SK-N-SH (cell line): Measurements from ENCODE around the gene DLL1. TPM values are rescaled to one million over a fixed set of nuclear protein-coding genes. Genes with fewer than 3 reads are reported as not detected.

ENCODE experiments used
- CTCF ChIA-PET: fragments of 300-600, 350-600 bp; formaldehyde crosslinking; extraction: SDS; loops from one replicate; lab custom pipeline; 2021; lab: Yijun Ruan, JAX
- POLR2A ChIA-PET: fragments of 350-600 bp; sonication (Branson Sonifier 250); formaldehyde crosslinking; extraction: SDS; loops from one replicate; lab custom pipeline; 2020; ENCODE audit warnings: antibody characterized with exemption, inconsistent platforms; lab: Yijun Ruan, JAX
- DNase-seq: peaks from one replicate; pipeline ENCODE4 v3.0.0; 2012
- H2AFZ ChIP-seq: fragments of 200-600 bp; sonication (generic); 2 replicates; pipeline ENCODE4 v1.8.1; 2016; ENCODE audit warnings: antibody characterized with exemption, mild to moderate bottlenecking, low read depth
- H3F3A ChIP-seq: fragments of 200-600 bp; sonication (generic); replicated peaks from 2 replicates; pipeline ENCODE3; 2016; ENCODE audit warnings: antibody characterized with exemption, mild to moderate bottlenecking; ENCODE audit not compliant: insufficient read depth
- H3K27ac ChIP-seq, 2 experiments: fragments of 200-500 bp in 1 of 2; fragments of 200-600 bp in 1 of 2; sonication (Bioruptor generic) in 1 of 2; sonication (generic), shearing (Covaris generic) in 1 of 2; 2 replicates each; pipeline versions ENCODE4 v1.5.1 to v1.6.1; 2014 to 2016; ENCODE audit warnings: low read depth in 2 of 2, inconsistent platforms in 1 of 2, low read length in 1 of 2, mild to moderate bottlenecking in 1 of 2, mixed read lengths in 1 of 2
- H3K27me3 ChIP-seq: fragments of 200-600 bp; sonication (generic), shearing (Covaris generic); 2 replicates; pipeline ENCODE4 v1.6.1; 2016; ENCODE audit warnings: mixed run types; ENCODE audit not compliant: insufficient read depth
- H3K36me3 ChIP-seq, 2 experiments: fragments of 200-500 bp in 1 of 2; fragments of 200-600 bp in 1 of 2; sonication (Bioruptor generic) in 1 of 2; sonication (generic) in 1 of 2; replicated peaks in 1 of 2; 2 replicates each; pipeline versions ENCODE3 to v1.5.1; 2014 to 2016; ENCODE audit warnings: low read length in 1 of 2, mild to moderate bottlenecking in 1 of 2; ENCODE audit not compliant: insufficient read depth in 2 of 2, control insufficient read depth in 1 of 2
- H3K4me1 ChIP-seq, 2 experiments: fragments of 200-500 bp in 1 of 2; fragments of 200-600 bp in 1 of 2; sonication (Bioruptor generic) in 1 of 2; sonication (generic), shearing (Covaris generic) in 1 of 2; 2 replicates each; pipeline versions ENCODE4 v1.5.1 to v1.6.1; 2014 to 2016; ENCODE audit warnings: low read depth in 1 of 2, low read length in 1 of 2, mixed run types in 1 of 2; ENCODE audit not compliant: insufficient read depth in 2 of 2, control insufficient read depth in 1 of 2
- H3K4me2 ChIP-seq: fragments of 200-600 bp; sonication (generic), shearing (Covaris generic); 2 replicates; pipeline ENCODE4 v1.6.1; 2017; ENCODE audit warnings: mixed run types
- H3K4me3 ChIP-seq, 2 experiments: fragments of 200-500 bp in 1 of 2; fragments of 200-600 bp in 1 of 2; sonication (Bioruptor generic) in 1 of 2; sonication (generic), shearing (Covaris generic) in 1 of 2; 2 replicates each; pipeline versions ENCODE4 v1.5.1 to v1.8.1; 2014 to 2016; ENCODE audit warnings: low read depth in 2 of 2, inconsistent platforms in 1 of 2, low read length in 1 of 2, mild to moderate bottlenecking in 1 of 2, mixed read lengths in 1 of 2, moderate library complexity in 1 of 2
- H3K79me2 ChIP-seq: fragments of 200-600 bp; sonication (generic); 2 replicates; pipeline ENCODE4 v1.8.1; 2017; ENCODE audit warnings: mild to moderate bottlenecking; ENCODE audit not compliant: insufficient read depth
- H3K9ac ChIP-seq: fragments of 200-600 bp; sonication (generic); 2 replicates; pipeline ENCODE4 v1.6.1; 2017; ENCODE audit warnings: mixed run types
- H3K9me2 ChIP-seq: fragments of 200-600 bp; sonication (generic); 2 replicates; pipeline ENCODE4 v1.6.1; 2017; ENCODE audit warnings: mixed run types
- H3K9me3 ChIP-seq: fragments of 200-600 bp; sonication (generic); 2 replicates; pipeline ENCODE4 v1.6.1; 2017; ENCODE audit warnings: mixed run types, mild to moderate bottlenecking, moderate library complexity
- H4K20me1 ChIP-seq: fragments of 200-600 bp; sonication (generic); 2 replicates; pipeline ENCODE4 v1.6.1; 2017; ENCODE audit warnings: mild to moderate bottlenecking, mixed run types; ENCODE audit not compliant: insufficient read depth
- ELF1 ChIP-seq: IDR thresholded peaks from 2 replicates; pipeline ENCODE4 v1.4.0; 2012
- EP300 ChIP-seq, 2 experiments: IDR thresholded peaks; 2 replicates each; pipeline versions ENCODE4 v1.4.0 to v1.6.1; 2012; ENCODE audit warnings: borderline replicate concordance in 1 of 2, low read depth in 1 of 2, low read length in 1 of 2
- EZH2phosphoT487 ChIP-seq: fragments of 200-600 bp; sonication (generic); IDR thresholded peaks from 2 replicates; pipeline ENCODE4 v1.6.1; 2017; ENCODE audit warnings: low read depth, mixed run types, mild to moderate bottlenecking, antibody characterized with exemption, moderate library complexity, borderline replicate concordance
- FOSL2 ChIP-seq: IDR thresholded peaks from 2 replicates; pipeline ENCODE4 v1.4.0; 2012; ENCODE audit warnings: low read depth, mild to moderate bottlenecking, moderate library complexity, borderline replicate concordance
- FOXJ3 ChIP-seq: sonication (generic); formaldehyde crosslinking; IDR thresholded peaks from 2 replicates; pipeline ENCODE4 v1.5.1; 2020; ENCODE audit warnings: mild to moderate bottlenecking, missing genetic modification reagents
- FOXM1 ChIP-seq: IDR thresholded peaks from 2 replicates; pipeline ENCODE4 v1.4.0; 2012; ENCODE audit warnings: low read depth, mild to moderate bottlenecking
- GABPA ChIP-seq: IDR thresholded peaks from 2 replicates; pipeline ENCODE4 v1.4.0; 2012; ENCODE audit warnings: low read depth, mild to moderate bottlenecking
- JUND ChIP-seq: IDR thresholded peaks from 2 replicates; pipeline ENCODE4 v1.4.0; 2012
- RAD21 ChIP-seq: IDR thresholded peaks from 2 replicates; pipeline ENCODE4 v1.6.1; 2012; ENCODE audit warnings: mild to moderate bottlenecking, low read length
- RXRA ChIP-seq: IDR thresholded peaks from 2 replicates; pipeline ENCODE4 v1.4.0; 2012; ENCODE audit warnings: low read depth, mild to moderate bottlenecking, borderline replicate concordance
- SIN3A ChIP-seq: IDR thresholded peaks from 2 replicates; pipeline ENCODE4 v1.6.1; 2012; ENCODE audit warnings: low read depth, mild to moderate bottlenecking, low read length, moderate library complexity, borderline replicate concordance
- TCF12 ChIP-seq: IDR thresholded peaks from 2 replicates; pipeline ENCODE4 v1.4.0; 2012
- TEAD4 ChIP-seq: IDR thresholded peaks from 2 replicates; pipeline ENCODE4 v1.4.0; 2012; ENCODE audit warnings: mild to moderate bottlenecking, borderline replicate concordance; ENCODE audit not compliant: insufficient read depth
- USF1 ChIP-seq: IDR thresholded peaks from 2 replicates; pipeline ENCODE4 v1.4.0; 2012; ENCODE audit warnings: low read depth, borderline replicate concordance
- YY1 ChIP-seq: IDR thresholded peaks from 2 replicates; pipeline ENCODE4 v1.4.0; 2012; ENCODE audit warnings: low read depth, mild to moderate bottlenecking
- WGBS: methylation state at CpG from one replicate; pipeline ENCODE4 v1.1.6; 2017; ENCODE audit warnings: low lambda C conversion rate; 5-methylcytosine and 5-hydroxymethylcytosine counted together
- polyA plus RNA-seq, 3 experiments: library from polyadenylated mRNA; depleted of rRNA; stranded (reverse); fragments of >200 nt; gene quantifications; 2 replicates each; pipeline ENCODE4 v1.2.3, GENCODE V29; 2012
- TF ChIP-seq, protein P1 (sequence below): IDR thresholded peaks from 2 replicates; pipeline ENCODE4; 2012
- TF ChIP-seq, protein P2 (sequence below): fragments of 200-600 bp; sonication (generic); IDR thresholded peaks from 2 replicates; pipeline ENCODE4 v1.6.1; 2017; ENCODE audit warnings: antibody characterized with exemption, mild to moderate bottlenecking, moderate library complexity
- TF ChIP-seq, protein P3 (sequence below): fragments of 150-350 bp; IDR thresholded peaks from 2 replicates; pipeline ENCODE4 v1.6.1; 2016; ENCODE audit warnings: mild to moderate bottlenecking, low read depth, low read length
- TF ChIP-seq, protein P4 (sequence below): IDR thresholded peaks from 2 replicates; pipeline ENCODE4 v1.6.1; 2012; ENCODE audit warnings: mild to moderate bottlenecking, low read depth, low read length, moderate library complexity

The DLL1 gene
- polyA plus RNA-seq, 1 of the 3 experiments (the other 2 are of a cell fraction) = 0.25 TPM

DNA sequence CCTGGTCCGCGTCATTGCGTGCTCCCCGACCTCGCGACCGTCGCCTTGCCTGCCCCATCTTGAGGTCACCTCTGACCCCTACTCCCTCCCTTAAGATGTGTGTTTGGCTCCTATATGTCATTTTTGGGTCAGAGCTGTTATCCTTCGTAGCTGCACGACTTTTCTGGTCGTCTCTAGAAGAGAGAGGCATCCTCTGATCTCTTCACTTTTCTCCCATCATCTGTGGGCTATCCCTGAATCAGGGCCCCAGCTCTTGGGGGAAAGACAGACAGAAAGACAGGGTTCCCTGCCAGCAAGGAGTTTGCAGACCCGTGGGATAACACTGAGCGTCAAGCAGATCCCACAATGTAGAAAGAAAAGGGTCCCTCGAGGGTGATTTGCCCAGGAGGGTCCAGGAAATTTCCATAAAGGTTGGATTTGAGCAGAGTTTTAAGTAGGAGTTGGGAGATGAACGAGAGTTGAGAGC, 16.2 kb upstream of the DLL1 start (continued):
- TF ChIP-seq EP300 (IDR thresholded peaks at IDR 0.05; ENCODE audit: borderline replicate concordance in 1 of 2, low read depth in 1 of 2, low read length in 1 of 2) = no peak

DNA sequence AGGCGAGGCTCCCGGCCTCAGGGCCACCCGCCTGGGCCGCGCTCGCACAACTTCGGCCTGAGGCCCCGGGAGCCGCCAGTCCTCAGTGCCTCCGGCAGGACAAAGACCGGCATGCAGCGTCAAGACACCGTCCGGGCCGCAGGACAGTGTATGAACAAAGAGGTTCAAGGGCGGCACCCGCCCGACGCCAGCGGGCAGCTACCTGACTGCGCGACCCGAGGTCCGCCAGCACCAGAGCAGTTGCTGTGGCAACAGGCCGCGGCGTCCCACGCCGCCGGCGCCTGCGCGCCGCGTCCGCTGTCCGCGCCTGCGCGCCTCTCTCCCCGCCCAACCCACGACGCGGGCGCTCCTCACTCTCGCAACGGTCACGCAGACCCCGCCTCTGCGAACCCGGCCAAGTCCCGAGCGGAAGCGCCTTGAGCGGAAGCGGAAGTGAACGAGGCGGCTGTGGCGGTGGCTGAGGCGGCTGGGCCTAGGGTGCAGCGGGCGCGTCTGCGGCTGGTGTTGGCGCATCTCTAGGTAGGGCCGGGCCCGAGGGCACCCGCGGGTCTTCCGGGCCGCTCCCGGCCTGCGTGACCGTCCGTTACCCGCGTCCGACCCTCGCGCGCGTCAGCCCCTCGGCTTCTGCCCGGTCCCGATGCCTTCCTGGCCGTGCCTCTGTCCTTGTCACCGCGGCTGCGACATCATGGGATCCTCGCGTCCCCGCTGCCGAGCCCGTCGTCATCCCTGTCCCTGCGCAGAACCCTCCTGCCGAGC, 15.6 kb upstream of the DLL1 start, which contains the start of gene FAM120B:
TSS of gene FAM120B (plus strand) at position 435 of the 756 bp plus-strand sequence. CDS start 10,633 bp downstream, outside the sequence.
- H3K9me3 ChIP-seq = no peaks in the 10 kb centered on the region
- H3K36me3 ChIP-seq = peaks cover 0 to 10% of the 10 kb centered on the region in 2 experiments
- H3K9me2 ChIP-seq = no peaks in the 10 kb centered on the region
- H3K79me2 ChIP-seq = peaks cover 56% of the 10 kb centered on the region
- ChIA-PET CTCF (interaction anchor here (0.5 to 4.2 kb wide), 5 partner anchors 11 to 518 kb away, joined by 3 to 15 read pairs (median 3); no protein-coding TSS in a partner anchor), POLR2A (interaction anchor here (1.0 kb wide), 3 partner anchors 49 to 555 kb away, joined by 3 read pairs; partner anchors contain the start of genes DYNLT2 and ERMARD)
- H3K4me2 ChIP-seq = peak within 1 kb of the TSS; percentile 96
- peak within 1 kb of the TSS; percentile 83 for H2AFZ ChIP-seq
- H3F3A ChIP-seq = no peaks in the 10 kb centered on the region
- 0% methylated on average over 8 of the region's 97 CpGs for WGBS
- peak within 1 kb of the TSS; percentile 94 to 100 for H3K4me3 ChIP-seq
- H3K4me1 ChIP-seq = peaks cover 11 to 30% of the 10 kb centered on the region in 2 experiments; a peak in 3 of 4 replicates
- H4K20me1 ChIP-seq = peaks cover 30% of the 10 kb centered on the region
- H3K27me3 ChIP-seq = no peaks in the 10 kb centered on the region
- H3K9ac ChIP-seq = peak within 1 kb of the TSS; percentile 94
- peak; percentile 99 for DNase-seq
- peak within 1 kb of the TSS; percentile 71 to 84 for H3K27ac ChIP-seq
- TF ChIP-seq FOXM1 = no peak
- peak; percentile 92 for TF ChIP-seq GABPA
- TF ChIP-seq, protein P1, sequence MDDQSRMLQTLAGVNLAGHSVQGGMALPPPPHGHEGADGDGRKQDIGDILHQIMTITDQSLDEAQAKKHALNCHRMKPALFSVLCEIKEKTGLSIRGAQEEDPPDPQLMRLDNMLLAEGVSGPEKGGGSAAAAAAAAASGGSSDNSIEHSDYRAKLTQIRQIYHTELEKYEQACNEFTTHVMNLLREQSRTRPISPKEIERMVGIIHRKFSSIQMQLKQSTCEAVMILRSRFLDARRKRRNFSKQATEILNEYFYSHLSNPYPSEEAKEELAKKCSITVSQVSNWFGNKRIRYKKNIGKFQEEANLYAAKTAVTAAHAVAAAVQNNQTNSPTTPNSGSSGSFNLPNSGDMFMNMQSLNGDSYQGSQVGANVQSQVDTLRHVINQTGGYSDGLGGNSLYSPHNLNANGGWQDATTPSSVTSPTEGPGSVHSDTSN = no peak
- TF ChIP-seq, protein P2, sequence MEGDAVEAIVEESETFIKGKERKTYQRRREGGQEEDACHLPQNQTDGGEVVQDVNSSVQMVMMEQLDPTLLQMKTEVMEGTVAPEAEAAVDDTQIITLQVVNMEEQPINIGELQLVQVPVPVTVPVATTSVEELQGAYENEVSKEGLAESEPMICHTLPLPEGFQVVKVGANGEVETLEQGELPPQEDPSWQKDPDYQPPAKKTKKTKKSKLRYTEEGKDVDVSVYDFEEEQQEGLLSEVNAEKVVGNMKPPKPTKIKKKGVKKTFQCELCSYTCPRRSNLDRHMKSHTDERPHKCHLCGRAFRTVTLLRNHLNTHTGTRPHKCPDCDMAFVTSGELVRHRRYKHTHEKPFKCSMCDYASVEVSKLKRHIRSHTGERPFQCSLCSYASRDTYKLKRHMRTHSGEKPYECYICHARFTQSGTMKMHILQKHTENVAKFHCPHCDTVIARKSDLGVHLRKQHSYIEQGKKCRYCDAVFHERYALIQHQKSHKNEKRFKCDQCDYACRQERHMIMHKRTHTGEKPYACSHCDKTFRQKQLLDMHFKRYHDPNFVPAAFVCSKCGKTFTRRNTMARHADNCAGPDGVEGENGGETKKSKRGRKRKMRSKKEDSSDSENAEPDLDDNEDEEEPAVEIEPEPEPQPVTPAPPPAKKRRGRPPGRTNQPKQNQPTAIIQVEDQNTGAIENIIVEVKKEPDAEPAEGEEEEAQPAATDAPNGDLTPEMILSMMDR = no peak
- TF ChIP-seq, protein P3, sequence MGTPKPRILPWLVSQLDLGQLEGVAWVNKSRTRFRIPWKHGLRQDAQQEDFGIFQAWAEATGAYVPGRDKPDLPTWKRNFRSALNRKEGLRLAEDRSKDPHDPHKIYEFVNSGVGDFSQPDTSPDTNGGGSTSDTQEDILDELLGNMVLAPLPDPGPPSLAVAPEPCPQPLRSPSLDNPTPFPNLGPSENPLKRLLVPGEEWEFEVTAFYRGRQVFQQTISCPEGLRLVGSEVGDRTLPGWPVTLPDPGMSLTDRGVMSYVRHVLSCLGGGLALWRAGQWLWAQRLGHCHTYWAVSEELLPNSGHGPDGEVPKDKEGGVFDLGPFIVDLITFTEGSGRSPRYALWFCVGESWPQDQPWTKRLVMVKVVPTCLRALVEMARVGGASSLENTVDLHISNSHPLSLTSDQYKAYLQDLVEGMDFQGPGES = no peak
- TF ChIP-seq EZH2phosphoT487 = no peak
- no peak for TF ChIP-seq USF1
- TF ChIP-seq FOSL2 = no peak
- TF ChIP-seq, protein P4, sequence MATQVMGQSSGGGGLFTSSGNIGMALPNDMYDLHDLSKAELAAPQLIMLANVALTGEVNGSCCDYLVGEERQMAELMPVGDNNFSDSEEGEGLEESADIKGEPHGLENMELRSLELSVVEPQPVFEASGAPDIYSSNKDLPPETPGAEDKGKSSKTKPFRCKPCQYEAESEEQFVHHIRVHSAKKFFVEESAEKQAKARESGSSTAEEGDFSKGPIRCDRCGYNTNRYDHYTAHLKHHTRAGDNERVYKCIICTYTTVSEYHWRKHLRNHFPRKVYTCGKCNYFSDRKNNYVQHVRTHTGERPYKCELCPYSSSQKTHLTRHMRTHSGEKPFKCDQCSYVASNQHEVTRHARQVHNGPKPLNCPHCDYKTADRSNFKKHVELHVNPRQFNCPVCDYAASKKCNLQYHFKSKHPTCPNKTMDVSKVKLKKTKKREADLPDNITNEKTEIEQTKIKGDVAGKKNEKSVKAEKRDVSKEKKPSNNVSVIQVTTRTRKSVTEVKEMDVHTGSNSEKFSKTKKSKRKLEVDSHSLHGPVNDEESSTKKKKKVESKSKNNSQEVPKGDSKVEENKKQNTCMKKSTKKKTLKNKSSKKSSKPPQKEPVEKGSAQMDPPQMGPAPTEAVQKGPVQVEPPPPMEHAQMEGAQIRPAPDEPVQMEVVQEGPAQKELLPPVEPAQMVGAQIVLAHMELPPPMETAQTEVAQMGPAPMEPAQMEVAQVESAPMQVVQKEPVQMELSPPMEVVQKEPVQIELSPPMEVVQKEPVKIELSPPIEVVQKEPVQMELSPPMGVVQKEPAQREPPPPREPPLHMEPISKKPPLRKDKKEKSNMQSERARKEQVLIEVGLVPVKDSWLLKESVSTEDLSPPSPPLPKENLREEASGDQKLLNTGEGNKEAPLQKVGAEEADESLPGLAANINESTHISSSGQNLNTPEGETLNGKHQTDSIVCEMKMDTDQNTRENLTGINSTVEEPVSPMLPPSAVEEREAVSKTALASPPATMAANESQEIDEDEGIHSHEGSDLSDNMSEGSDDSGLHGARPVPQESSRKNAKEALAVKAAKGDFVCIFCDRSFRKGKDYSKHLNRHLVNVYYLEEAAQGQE = peak; percentile 44; the same call in 1 of the 2 replicates
- TF ChIP-seq SIN3A = peak; percentile 51; the same call in 1 of the 2 replicates
- no peak for TF ChIP-seq JUND
- no peak; the same call in 1 of the 2 replicates for TF ChIP-seq YY1
- no peak for TF ChIP-seq TCF12
- TF ChIP-seq ELF1 = peak; percentile 88
- TF ChIP-seq EP300 (IDR thresholded peaks at IDR 0.05; ENCODE audit: borderline replicate concordance in 1 of 2, low read depth in 1 of 2, low read length in 1 of 2) = no peak
- no peak for TF ChIP-seq RAD21
- TF ChIP-seq RXRA = no peak
- TF ChIP-seq FOXJ3 (CRISPR knock-in tag) = no peak
- no peak for TF ChIP-seq TEAD4
